Neural progenitor cell (in vitro differentiated cells): ENCODE measurements around the gene RFX1.

Experiments used
- EZH2 ChIP-seq: fragments of 200-600 bp; sonication (generic); IDR thresholded peaks from 2 replicates; pipeline ENCODE4 v1.6.1; 2017; ENCODE audit warnings: antibody characterized with exemption, mild to moderate bottlenecking, moderate library complexity
- EZH2phosphoT487 ChIP-seq: fragments of 200-600 bp; sonication (generic); IDR thresholded peaks from 2 replicates; pipeline ENCODE4 v1.6.1; 2017; ENCODE audit warnings: antibody characterized with exemption
- TF ChIP-seq, protein P1 (sequence below): fragments of 200-600 bp; sonication (generic); IDR thresholded peaks from 2 replicates; pipeline ENCODE4 v1.5.1; 2017; ENCODE audit warnings: antibody characterized with exemption, mild to moderate bottlenecking

DNA sequence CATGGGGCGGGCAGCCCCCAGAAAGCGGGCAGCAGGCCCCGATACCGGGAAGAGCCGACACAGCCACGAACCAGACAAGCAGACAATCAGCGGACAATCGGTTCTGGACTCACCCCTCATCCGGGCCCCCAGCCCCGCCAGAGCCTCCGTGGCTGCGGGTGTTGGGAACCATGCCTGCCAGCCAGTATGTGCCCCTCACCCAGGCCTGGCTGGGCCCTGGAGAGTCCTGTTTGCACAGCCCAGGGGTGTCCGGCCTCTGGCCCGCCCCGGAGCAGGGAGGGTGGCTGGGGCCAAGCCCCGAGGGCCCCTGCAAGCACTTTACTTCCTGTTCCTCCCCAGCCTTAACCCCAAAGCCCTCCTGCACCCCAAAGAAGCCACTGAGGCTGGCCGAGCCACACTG, 75.7 kb downstream of the RFX1 start:
- TF ChIP-seq, protein P1, sequence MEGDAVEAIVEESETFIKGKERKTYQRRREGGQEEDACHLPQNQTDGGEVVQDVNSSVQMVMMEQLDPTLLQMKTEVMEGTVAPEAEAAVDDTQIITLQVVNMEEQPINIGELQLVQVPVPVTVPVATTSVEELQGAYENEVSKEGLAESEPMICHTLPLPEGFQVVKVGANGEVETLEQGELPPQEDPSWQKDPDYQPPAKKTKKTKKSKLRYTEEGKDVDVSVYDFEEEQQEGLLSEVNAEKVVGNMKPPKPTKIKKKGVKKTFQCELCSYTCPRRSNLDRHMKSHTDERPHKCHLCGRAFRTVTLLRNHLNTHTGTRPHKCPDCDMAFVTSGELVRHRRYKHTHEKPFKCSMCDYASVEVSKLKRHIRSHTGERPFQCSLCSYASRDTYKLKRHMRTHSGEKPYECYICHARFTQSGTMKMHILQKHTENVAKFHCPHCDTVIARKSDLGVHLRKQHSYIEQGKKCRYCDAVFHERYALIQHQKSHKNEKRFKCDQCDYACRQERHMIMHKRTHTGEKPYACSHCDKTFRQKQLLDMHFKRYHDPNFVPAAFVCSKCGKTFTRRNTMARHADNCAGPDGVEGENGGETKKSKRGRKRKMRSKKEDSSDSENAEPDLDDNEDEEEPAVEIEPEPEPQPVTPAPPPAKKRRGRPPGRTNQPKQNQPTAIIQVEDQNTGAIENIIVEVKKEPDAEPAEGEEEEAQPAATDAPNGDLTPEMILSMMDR = no peak
- no peak for TF ChIP-seq EZH2phosphoT487
- TF ChIP-seq EZH2 = no peak
